HG02759 (cell line): ENCODE measurements around the gene ACSM4.
"Not testable (repeated sequence)": the region's sequence is repeated elsewhere in the genome, so short reads cannot be mapped to it uniquely, and the experiment has no call there.

Experiments used
- ATAC-seq: cut with Tn5 transposase; IDR thresholded peaks from one replicate; pipeline ENCODE4 v1.9.1; 2021; ENCODE audit warnings: mild to moderate bottlenecking, moderate library complexity; ENCODE audit not compliant: unreplicated experiment

The ACSM4 gene

GRCh38 chr12:7303772-7304171 is at the start of gene ACSM4:
Gene ACSM4, plus strand, starts transcription at chr12:7304072. Its CDS starts 260 bp downstream, at chr12:7304332.
- ATAC-seq: no peak

- no peak for ATAC-seq
Measured at GRCh38 chr12:7259060-7259459, 44.8 kb upstream of the ACSM4 start.

GRCh38 chr12:7264538-7264937 is 39.3 kb upstream of the ACSM4 start:
- no peak for ATAC-seq

GRCh38 chr12:7265251-7265650 is 38.6 kb upstream of the ACSM4 start:
- ATAC-seq: no peak

GRCh38 chr12:7269273-7269672 is 34.6 kb upstream of the ACSM4 start:
- ATAC-seq: no peak

- no peak for ATAC-seq
Measured at GRCh38 chr12:7271893-7272514, 31.9 kb upstream of the ACSM4 start.

GRCh38 chr12:7275482-7275881 is 28.4 kb upstream of the ACSM4 start:
- not testable (repeated sequence) for ATAC-seq

GRCh38 chr12:7282844-7283243 is 21.0 kb upstream of the ACSM4 start:
- ATAC-seq: no peak

GRCh38 chr12:7289743-7290142 is 14.1 kb upstream of the ACSM4 start:
- ATAC-seq: no peak

GRCh38 chr12:7290588-7290987 is 13.3 kb upstream of the ACSM4 start:
- not testable (repeated sequence) for ATAC-seq

- ATAC-seq: no peak
Measured at GRCh38 chr12:7292300-7292699, 11.6 kb upstream of the ACSM4 start.

- ATAC-seq: no peak
Measured at GRCh38 chr12:7293670-7294069, 10.2 kb upstream of the ACSM4 start.

- no peak for ATAC-seq
Measured at GRCh38 chr12:7295529-7295928, 8.3 kb upstream of the ACSM4 start.

- no peak for ATAC-seq
Measured at GRCh38 chr12:7297865-7298264, 6.0 kb upstream of the ACSM4 start.

GRCh38 chr12:7302266-7302986 is 1.4 kb upstream of the ACSM4 start:
- ATAC-seq: no peak

- ATAC-seq: no peak
Measured at GRCh38 chr12:7303230-7303629, 642 bp upstream of the ACSM4 start.

GRCh38 chr12:7304456-7304855 is 584 bp downstream of the ACSM4 start:
- no peak for ATAC-seq

GRCh38 chr12:7310070-7310469 is 6.2 kb downstream of the ACSM4 start:
- no peak for ATAC-seq

GRCh38 chr12:7319930-7320329 is 16.1 kb downstream of the ACSM4 start:
- ATAC-seq: no peak

- ATAC-seq: no peak
Measured at GRCh38 chr12:7321624-7322023, 17.8 kb downstream of the ACSM4 start.

- ATAC-seq: no peak
Measured at GRCh38 chr12:7322599-7322998, 18.7 kb downstream of the ACSM4 start.

- ATAC-seq: no peak
Measured at GRCh38 chr12:7324176-7324575, 20.3 kb downstream of the ACSM4 start.

GRCh38 chr12:7327918-7328317 is 24.0 kb downstream of the ACSM4 start:
- ATAC-seq: no peak
